Inferior parietal cortex (tissue), 1 donor: ENCODE measurements around the gene HDHD5.
"Not testable (repeated sequence)": the region's sequence is repeated elsewhere in the genome, so short reads cannot be mapped to it uniquely, and the experiment has no call there.

Source experiments
- DNase-seq: peaks from one replicate; pipeline ENCODE4 v3.0.0-alpha.2; 2016; ENCODE audit errors: extremely low spot score

HDHD5 gene

GRCh38 chr22:17155941-17156340 is 3.1 kb downstream of the HDHD5 start:
- DNase-seq: no peak

- DNase-seq: no peak
These were observed 6.1 kb downstream of the HDHD5 start for GRCh38 chr22:17152971-17153370.

GRCh38 chr22:17152340-17152739 is 6.7 kb downstream of the HDHD5 start:
- DNase-seq: no peak

- no peak for DNase-seq
These were observed 9.8 kb downstream of the HDHD5 start for GRCh38 chr22:17149076-17149815.

- DNase-seq: not testable (repeated sequence)
These were observed 11.6 kb downstream of the HDHD5 start for GRCh38 chr22:17147458-17147857.

- no peak for DNase-seq
These were observed 13.9 kb downstream of the HDHD5 start for GRCh38 chr22:17145021-17145680.

- DNase-seq: no peak
These were observed 15.3 kb downstream of the HDHD5 start for GRCh38 chr22:17143826-17144225.

- DNase-seq: no peak
These were observed 16.0 kb downstream of the HDHD5 start for GRCh38 chr22:17143101-17143500.

GRCh38 chr22:17140826-17141766 is 18.0 kb downstream of the HDHD5 start:
- no peak for DNase-seq

- DNase-seq: no peak
These were observed 19.1 kb downstream of the HDHD5 start for GRCh38 chr22:17140022-17140421.

- no peak for DNase-seq
These were observed 20.6 kb downstream of the HDHD5 start for GRCh38 chr22:17138513-17138912.

- DNase-seq: no peak
These were observed 21.1 kb downstream of the HDHD5 start for GRCh38 chr22:17137861-17138425.

- DNase-seq: no peak
These were observed 21.9 kb downstream of the HDHD5 start for GRCh38 chr22:17137170-17137569.

- no peak for DNase-seq
These were observed 23.8 kb downstream of the HDHD5 start for GRCh38 chr22:17135153-17135760.

- DNase-seq: no peak
These were observed 25.9 kb downstream of the HDHD5 start for GRCh38 chr22:17133137-17133536.

- DNase-seq: no peak
These were observed 27.0 kb downstream of the HDHD5 start for GRCh38 chr22:17132112-17132511.

GRCh38 chr22:17131686-17132085 is 27.4 kb downstream of the HDHD5 start:
- DNase-seq: no peak

- no peak for DNase-seq
These were observed 28.9 kb downstream of the HDHD5 start for GRCh38 chr22:17130199-17130598.

GRCh38 chr22:17121233-17122195 is 37.6 kb downstream of the HDHD5 start, which contains the start of gene TMEM121B:
TSS of gene TMEM121B (minus strand) at chr22:17121360. CDS start at chr22:17121127, 233 bp downstream.
- DNase-seq: no peak

- DNase-seq: no peak
These were observed 38.3 kb downstream of the HDHD5 start for GRCh38 chr22:17120711-17121232.
